Heart left ventricle (tissue), 16 donors: ENCODE results near the gene CAMTA1. TPM values are rescaled to one million over a fixed set of nuclear protein-coding genes. Genes with fewer than 3 reads are reported as not detected.

Experiments used
- ATAC-seq, 4 donors: fragments of 200-7000 bp; cut with Tn5 transposase; one replicate each; pipeline ENCODE4 v1.9.1; 2020 to 2022; ENCODE audit warnings: moderate library complexity in 4 of 4, mild to moderate bottlenecking in 3 of 4, moderate number of reproducible peaks in 1 of 4
- DNase-seq, 5 donors: peaks; one replicate each; pipeline ENCODE4 v3.0.0-alpha.2; 2020
- H3K27ac ChIP-seq, 12 donors: fragments of 200-600 bp; sonication (generic) in 4 of 12; one replicate each; pipeline versions ENCODE4 v1.5.0 to v1.8.0; 2016 to 2022; ENCODE audit warnings: mild to moderate bottlenecking in 2 of 12
- H3K27me3 ChIP-seq, 9 donors: fragments of 200-600 bp; sonication (generic) in 2 of 9; one replicate each; pipeline versions ENCODE4 v1.5.1 to v1.8.0; 2016 to 2022; ENCODE audit warnings: mild to moderate bottlenecking in 3 of 9
- H3K36me3 ChIP-seq, 9 donors: fragments of 200-600 bp; sonication (generic) in 2 of 9; one replicate each; pipeline versions ENCODE4 v1.5.0 to v1.8.0; 2018 to 2022; ENCODE audit warnings: mild to moderate bottlenecking in 2 of 9
- H3K4me1 ChIP-seq, 12 donors: fragments of 200-600 bp; sonication (generic) in 4 of 12; one replicate each; pipeline versions ENCODE4 v1.5.0 to v1.8.0; 2016 to 2022; ENCODE audit warnings: mild to moderate bottlenecking in 3 of 12
- H3K4me3 ChIP-seq, 12 donors: fragments of 200-600 bp; sonication (generic) in 4 of 12; one replicate each; pipeline versions ENCODE4 v1.5.0 to v1.8.0; 2017 to 2022; ENCODE audit warnings: mild to moderate bottlenecking in 9 of 12, moderate library complexity in 4 of 12
- H3K9me3 ChIP-seq, 12 donors: fragments of 200-600 bp; sonication (generic) in 4 of 12; one replicate each; pipeline versions ENCODE4 v1.5.0 to v1.8.0; 2016 to 2022; ENCODE audit warnings: mild to moderate bottlenecking in 1 of 12
- POLR2A ChIP-seq, 2 donors: fragments of 450-650 bp; IDR thresholded peaks; one replicate each; pipeline ENCODE4 v1.6.1; 2017; ENCODE audit warnings: antibody characterized with exemption in 2 of 2, mild to moderate bottlenecking in 2 of 2, moderate library complexity in 2 of 2
- WGBS, 4 donors: extraction: QIAGEN DNeasy Blood & Tissue Kit in 2 of 4; methylation state at CpG; one replicate each; pipeline versions ENCODE4 v1.1.5 to v1.1.7; 2013 to 2018; 5-methylcytosine and 5-hydroxymethylcytosine counted together
- intact Hi-C, 10 donors: fragments of 100-400 bp; cut with DNase I; formaldehyde crosslinking; loops; one replicate each; pipeline versions ENCODE4 v1.11.1 to v1.14.2; 2022
- polyA plus RNA-seq, 2 donors: library from polyadenylated mRNA; stranded (reverse); fragments of 200-250 nt; gene quantifications; one replicate each; pipeline ENCODE4 v1.2.3, GENCODE V29; 2013
- total RNA-seq, 9 donors: library from RNA; depleted of rRNA in 2 of 9; stranded (reverse); fragments of >200 nt in 2 of 9; fragmentation: NEBNext Ultra II Directional in 3 of 9; extraction: Animal tissue kit (Norgen Biotek cat#: 25700) in 3 of 9; gene quantifications; one replicate each; pipeline versions ENCODE4 v1.1.0 to v1.2.4, GENCODE V29; 2016 to 2023
- TF ChIP-seq, protein P1 (sequence below), 12 donors: fragments of 200-600 bp; sonication (generic) in 4 of 12; IDR thresholded peaks; one replicate each; pipeline versions ENCODE4 v1.5.0 to v1.8.0; 2018 to 2022; ENCODE audit warnings: antibody characterized with exemption in 12 of 12, mild to moderate bottlenecking in 5 of 12
- donor health status: ischemic (EF 13 %, LVEDD 7.1; RV severe dilation, severe dysfunction).
- donor health status: healthy with polysubstance abuse.
- donor health status: DM: no; HTN: yes; CAD: no.
- donor health status: DM: no; HTN: no; CAD: no.
- donor health status: ischemic (EF 25% LVEDD 6.9; RV normal size, moderate dysfunction).
- donor health status: ischemic (EF 25% LVEDD 5.7; RV mildly dilated, moderate dysfunction).
- donor health status: healthy.
- donor health status: DM: yes; HTN: yes; CAD: no.
- donor health status: ischemic (EF 35%, LVEDD 5.7; RV mildly dilated, moderate dysfunction).
- donor health status: nonischemic (EF 11% LVEDD 7.7; RV severe dilation, severe dysfunction).
- donor health status: DM: yes; HTN: yes; CAD: no.
- donor health status: PGD.
- donor health status: ischemic (EF 29% LVEDD 5.4; RV normal size, mild dysfunction).
- donor health status: nonischemic (EF 23%, LVEDD 6.1; RV moderate dilation, normal function).

The CAMTA1 gene
- total and polyA plus RNA-seq, 11 donors = 114 to 303 (median 137) TPM

GRCh38 chr1:7468248-7468647 lies 683.0 kb downstream of the CAMTA1 start:
- intact Hi-C loops = loop anchor here in 2 of 10 donors (5.0 to 10.0 kb wide), 2 partner anchors 94 to 97 kb away; no protein-coding TSS in a partner anchor
- WGBS, 4 donors = 81 to 86% (median 83%) methylated on average over 9 of the region's 9 CpGs
- no peak for TF ChIP-seq POLR2A (IDR thresholded peaks at IDR 0.05)
- TF ChIP-seq, protein P1, sequence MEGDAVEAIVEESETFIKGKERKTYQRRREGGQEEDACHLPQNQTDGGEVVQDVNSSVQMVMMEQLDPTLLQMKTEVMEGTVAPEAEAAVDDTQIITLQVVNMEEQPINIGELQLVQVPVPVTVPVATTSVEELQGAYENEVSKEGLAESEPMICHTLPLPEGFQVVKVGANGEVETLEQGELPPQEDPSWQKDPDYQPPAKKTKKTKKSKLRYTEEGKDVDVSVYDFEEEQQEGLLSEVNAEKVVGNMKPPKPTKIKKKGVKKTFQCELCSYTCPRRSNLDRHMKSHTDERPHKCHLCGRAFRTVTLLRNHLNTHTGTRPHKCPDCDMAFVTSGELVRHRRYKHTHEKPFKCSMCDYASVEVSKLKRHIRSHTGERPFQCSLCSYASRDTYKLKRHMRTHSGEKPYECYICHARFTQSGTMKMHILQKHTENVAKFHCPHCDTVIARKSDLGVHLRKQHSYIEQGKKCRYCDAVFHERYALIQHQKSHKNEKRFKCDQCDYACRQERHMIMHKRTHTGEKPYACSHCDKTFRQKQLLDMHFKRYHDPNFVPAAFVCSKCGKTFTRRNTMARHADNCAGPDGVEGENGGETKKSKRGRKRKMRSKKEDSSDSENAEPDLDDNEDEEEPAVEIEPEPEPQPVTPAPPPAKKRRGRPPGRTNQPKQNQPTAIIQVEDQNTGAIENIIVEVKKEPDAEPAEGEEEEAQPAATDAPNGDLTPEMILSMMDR (IDR thresholded peaks at IDR 0.05) = no peak
- Histone ChIP-seq H3K27ac (no peak overlapping the region), H3K9me3 (no peaks in the 10 kb centered on the region), H3K27me3 (no peaks in the 10 kb centered on the region), H3K4me1 (peaks cover 0 to 14% (median 7%) of the 10 kb centered on the region in 12 donors), H3K36me3 (no peaks in the 10 kb centered on the region), H3K4me3 (no peak overlapping the region)
- ATAC-seq = no peak
- no peak for DNase-seq

GRCh38 chr1:7469255-7469938 lies 684.1 kb downstream of the CAMTA1 start:
- H3K27me3 ChIP-seq = no peaks in the 10 kb centered on the region
- TF ChIP-seq POLR2A (IDR thresholded peaks at IDR 0.05) = no peak
- TF ChIP-seq, protein P1 (IDR thresholded peaks at IDR 0.05) = no peak
- intact Hi-C loops = loop anchor here in 2 of 10 donors (5.0 to 10.0 kb wide), 2 partner anchors 93 to 95 kb away; no protein-coding TSS in a partner anchor
- H3K36me3 ChIP-seq = no peaks in the 10 kb centered on the region
- ATAC-seq (no peak), DNase-seq (no peak)
- no peak overlapping the region for H3K4me3 ChIP-seq
- H3K9me3 ChIP-seq = no peaks in the 10 kb centered on the region
- peaks cover 0 to 14% (median 7%) of the 10 kb centered on the region in 12 donors for H3K4me1 ChIP-seq
- WGBS, 4 donors = 64 to 71% (median 67%) methylated on average over 13 of the region's 13 CpGs
- no peak overlapping the region for H3K27ac ChIP-seq

- H3K36me3 ChIP-seq = no peaks in the 10 kb centered on the region
- peaks cover 0 to 14% (median 7%) of the 10 kb centered on the region in 12 donors for H3K4me1 ChIP-seq
- peak; percentile 26 to 95 (median 82) for ATAC-seq
- peak; percentile 53 to 92 (median 73) for DNase-seq
- no peak overlapping the region for H3K4me3 ChIP-seq
- H3K27me3 ChIP-seq = no peaks in the 10 kb centered on the region
- intact Hi-C loops = no loop called here
- peak overlapping the region in 3 of 12 donors; percentile 2 to 57 (median 22) for H3K27ac ChIP-seq
- 48 to 57% (median 52%) methylated on average over 11 to 12 of the region's 12 CpGs for WGBS, 4 donors
- no peak for TF ChIP-seq POLR2A (IDR thresholded peaks at IDR 0.05)
- TF ChIP-seq, protein P1 (IDR thresholded peaks at IDR 0.05) = no peak
- H3K9me3 ChIP-seq = no peaks in the 10 kb centered on the region
Measured at GRCh38 chr1:7470904-7471638, 685.8 kb downstream of the CAMTA1 start.

- DNase-seq (no peak), ATAC-seq (no peak)
- Histone ChIP-seq H3K36me3 (no peaks in the 10 kb centered on the region), H3K9me3 (no peaks in the 10 kb centered on the region), H3K27ac (peak overlapping the region in 2 of 12 donors; percentile 2 to 31), H3K4me1 (peaks cover 0 to 14% (median 7%) of the 10 kb centered on the region in 12 donors), H3K27me3 (no peaks in the 10 kb centered on the region), H3K4me3 (no peak overlapping the region)
- 74 to 88% (median 84%) methylated on average over 11 to 14 of the region's 14 CpGs for WGBS, 4 donors
- intact Hi-C loops = no loop called here
- no peak for TF ChIP-seq POLR2A (IDR thresholded peaks at IDR 0.05)
- TF ChIP-seq, protein P1 (IDR thresholded peaks at IDR 0.05) = no peak
Measured at GRCh38 chr1:7471836-7472235, 686.6 kb downstream of the CAMTA1 start.
